CD4-positive, alpha-beta T cell treated with Interleukin-2 at 100 ng/mL for 4 hours (primary cell): ENCODE results near the gene JAZF1.
A peak's percentile ranks its signal among the peaks of the same experiment; 100 is the strongest.

Experiments
- DNase-seq: peaks from one replicate; pipeline ENCODE4 v3.0.0-alpha.2; 2020; ENCODE audit warnings: low spot score

JAZF1 gene

DNA sequence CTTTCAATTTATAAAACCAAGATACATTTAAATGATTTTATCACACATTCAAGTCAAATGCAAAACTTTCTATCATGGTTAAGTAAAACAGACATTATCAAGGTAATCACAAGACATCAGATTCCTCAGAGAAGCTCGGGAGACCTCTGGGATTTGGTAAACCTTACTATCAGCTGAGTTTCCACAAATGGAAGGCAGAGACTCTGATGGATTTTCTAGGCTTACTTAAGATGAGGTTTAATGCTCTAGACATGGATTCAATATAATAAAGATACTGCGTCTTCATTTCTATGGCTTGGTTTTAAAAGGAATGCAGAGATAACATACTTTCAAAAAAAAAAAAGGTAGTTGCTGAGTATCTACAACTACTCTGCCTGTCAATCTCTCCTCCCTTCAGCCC, 171.7 kb downstream of the JAZF1 start:
- no peak for DNase-seq

GRCh38 chr7:28008171-28008570, 172.4 kb downstream of the JAZF1 start:
- no peak for DNase-seq

DNA sequence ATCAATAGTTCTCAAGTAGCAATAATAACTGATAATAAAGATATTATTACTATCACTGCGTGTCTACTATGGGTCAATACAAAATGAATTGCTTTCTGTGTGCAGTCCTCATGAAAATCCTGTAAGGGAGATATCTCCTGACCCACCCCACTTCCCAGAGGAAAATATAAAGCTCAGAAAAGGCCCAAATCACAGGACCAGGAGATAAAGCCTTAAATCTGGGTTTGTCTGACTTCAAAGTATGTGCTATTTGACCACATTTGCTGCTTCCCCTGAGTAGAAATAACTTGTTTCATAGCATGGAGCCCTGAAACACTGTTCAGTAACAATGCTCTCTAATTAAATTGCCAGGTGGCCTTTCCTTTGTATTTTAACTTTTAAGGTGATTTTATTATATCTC, 174.1 kb downstream of the JAZF1 start:
- DNase-seq, result no peak

GRCh38 chr7:28005847-28006231, 174.8 kb downstream of the JAZF1 start:
- DNase-seq, result no peak

DNA sequence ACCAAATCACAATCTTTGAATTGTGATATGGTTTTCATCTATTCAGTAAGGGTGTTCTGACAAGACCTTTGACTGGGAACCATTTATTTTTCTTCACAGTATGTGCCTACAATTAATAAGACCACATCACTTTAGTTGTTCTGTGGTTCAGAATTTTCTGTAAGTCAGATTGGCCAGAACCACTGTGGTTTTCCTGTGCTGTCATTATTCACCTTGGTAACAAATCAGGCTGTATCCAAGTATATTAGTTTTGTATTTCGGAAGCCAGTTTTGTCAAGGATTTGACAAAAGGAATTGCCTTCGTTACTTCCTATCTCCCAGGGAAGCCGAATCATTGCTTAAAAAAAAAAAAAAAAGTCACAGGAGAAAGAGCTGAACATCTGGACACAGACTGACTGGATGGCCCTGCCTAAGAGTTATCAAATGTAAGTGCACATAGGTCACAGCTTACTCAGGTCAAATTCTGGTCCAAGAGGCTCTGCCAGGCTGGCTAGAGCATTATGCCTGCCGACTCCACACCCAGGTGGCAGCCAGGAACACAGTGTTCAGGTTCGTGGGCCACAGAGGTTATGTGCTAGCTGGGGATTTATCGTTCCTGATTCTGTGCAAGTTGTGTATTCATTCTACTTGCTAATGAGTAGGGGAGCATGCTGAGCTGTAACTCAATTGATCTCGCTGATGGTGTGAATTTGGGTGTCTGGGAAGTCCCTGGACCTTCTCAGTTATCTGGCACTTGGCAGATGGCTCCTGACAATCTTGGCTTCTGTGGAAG, 175.3 kb downstream of the JAZF1 start:
- no peak for DNase-seq

GRCh38 chr7:28003408-28003807, 177.2 kb downstream of the JAZF1 start:
- DNase-seq, result no peak

GRCh38 chr7:28002638-28003037, 178.0 kb downstream of the JAZF1 start:
- DNase-seq, result no peak

GRCh38 chr7:28001896-28002295, 178.7 kb downstream of the JAZF1 start:
- DNase-seq, result no peak

DNA sequence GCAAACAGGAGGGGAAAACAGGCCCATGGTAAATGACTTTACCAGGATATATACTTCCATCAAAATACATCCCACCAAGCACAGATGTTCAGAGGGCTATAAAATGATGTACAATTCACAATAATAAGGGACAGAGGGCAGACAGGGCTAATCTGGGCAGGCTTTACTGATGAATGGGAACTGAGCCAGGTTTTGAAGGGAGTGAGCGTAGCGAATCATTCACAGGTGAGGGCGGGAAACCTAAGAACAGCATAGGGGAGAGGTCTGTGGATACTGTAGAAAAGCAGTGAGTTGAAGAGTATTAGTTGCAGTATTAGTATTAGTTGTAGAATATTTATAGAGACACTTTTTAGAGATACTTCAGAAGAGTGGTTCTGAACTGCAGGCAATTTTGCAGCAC, 180.8 kb downstream of the JAZF1 start:
- DNase-seq, result no peak

- no peak for DNase-seq
These were observed 182.2 kb downstream of the JAZF1 start for GRCh38 chr7:27998382-27998781.

- DNase-seq, result no peak
These were observed 183.3 kb downstream of the JAZF1 start for GRCh38 chr7:27997188-27997707.

DNA sequence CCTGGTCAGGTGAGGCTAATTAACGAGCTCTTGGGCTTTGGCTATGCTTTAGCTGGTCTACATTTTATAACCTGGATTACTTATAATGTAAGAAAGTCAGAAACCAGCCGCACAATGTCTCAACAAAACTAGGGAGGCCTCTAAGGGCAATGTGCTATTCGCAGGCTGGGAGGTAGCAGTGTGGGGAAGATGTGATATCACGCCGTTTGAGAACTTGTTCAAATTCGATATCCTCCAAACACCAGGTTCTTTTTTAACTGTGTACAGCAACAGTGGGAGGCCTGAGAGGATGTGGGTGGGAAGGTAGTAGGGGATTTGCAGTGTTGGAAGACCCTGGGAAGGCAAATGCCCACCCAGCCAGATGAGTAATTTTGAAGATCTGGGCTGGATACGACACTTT, 184.5 kb downstream of the JAZF1 start:
- DNase-seq, result no peak

- no peak for DNase-seq
These were observed 185.4 kb downstream of the JAZF1 start for GRCh38 chr7:27995228-27995627.

GRCh38 chr7:27994639-27995038, 186.0 kb downstream of the JAZF1 start:
- DNase-seq, result no peak

- DNase-seq, result no peak
These were observed 187.7 kb downstream of the JAZF1 start for GRCh38 chr7:27992755-27993493.

GRCh38 chr7:27992097-27992496, 188.5 kb downstream of the JAZF1 start:
- no peak for DNase-seq

- DNase-seq, result no peak
These were observed 189.5 kb downstream of the JAZF1 start for GRCh38 chr7:27991006-27991528.

DNA sequence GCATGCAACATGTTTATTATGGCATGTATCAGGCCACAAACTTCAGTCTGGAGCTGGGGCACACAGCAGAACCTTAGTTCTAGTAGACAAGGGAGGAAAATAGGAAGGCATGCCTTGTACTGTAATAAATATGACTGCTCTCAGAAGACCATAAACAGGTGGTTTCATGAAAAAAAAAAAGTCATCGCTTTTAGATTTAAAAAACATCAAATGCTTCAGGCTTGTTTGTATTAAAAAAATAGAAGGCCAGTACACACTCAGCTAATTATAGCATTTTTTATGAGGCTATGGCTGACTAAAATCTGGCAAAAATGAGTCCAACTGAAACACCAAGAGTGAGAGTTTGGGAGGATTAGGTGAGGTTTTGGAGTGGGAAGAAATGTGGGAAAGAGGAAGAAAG, 204.1 kb downstream of the JAZF1 start:
- no peak for DNase-seq

- no peak for DNase-seq
These were observed 207.0 kb downstream of the JAZF1 start for GRCh38 chr7:27973625-27974024.

GRCh38 chr7:27972276-27972675, 208.3 kb downstream of the JAZF1 start:
- peak; percentile 24 for DNase-seq

GRCh38 chr7:27971171-27971812, 209.3 kb downstream of the JAZF1 start:
- DNase-seq, result no peak

DNA sequence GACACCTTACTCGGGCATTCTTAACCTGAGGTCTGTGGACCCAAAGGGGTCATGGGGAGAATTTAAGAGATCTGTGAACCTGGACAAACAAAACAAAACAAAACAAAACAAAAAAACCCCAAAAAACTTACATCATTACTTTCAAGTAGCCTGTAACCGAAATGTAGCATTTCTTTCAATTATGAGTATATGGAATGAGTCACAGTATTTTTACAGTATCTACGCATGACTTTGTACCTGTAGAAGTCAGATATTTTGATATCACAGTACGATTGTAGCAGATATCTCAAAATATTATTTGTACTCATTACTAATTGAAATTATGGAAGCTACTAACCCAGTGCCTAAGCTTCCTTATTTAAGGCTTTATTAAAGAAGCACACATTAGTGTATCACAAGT, 210.2 kb downstream of the JAZF1 start:
- DNase-seq, result no peak

- DNase-seq, result no peak
These were observed 211.2 kb downstream of the JAZF1 start for GRCh38 chr7:27969346-27969745.
